Thyroid gland (tissue), 4 donors: ENCODE data around the gene KIAA0040. TPM values are rescaled to one million over a fixed set of nuclear protein-coding genes. Genes with fewer than 3 reads are reported as not detected.
A peak's percentile ranks its signal among the peaks of the same experiment; 100 is the strongest.

Experiments
- DNase-seq, 2 donors: peaks; one replicate each; pipeline ENCODE4 v3.0.0-alpha.2; 2019
- H3K27ac ChIP-seq, 3 donors: fragments of 200-600 bp; sonication (generic); 1 replicate in 2 of 3; 2 replicates in 1 of 3; pipeline ENCODE4 v1.5.1; 2016 to 2019; ENCODE audit warnings: mild to moderate bottlenecking in 1 of 3, moderate library complexity in 1 of 3
- H3K27me3 ChIP-seq: fragments of 200-600 bp; sonication (generic); one replicate; pipeline ENCODE4 v1.5.1; 2019
- H3K36me3 ChIP-seq, 2 donors: fragments of 200-600 bp; sonication (generic); one replicate each; pipeline ENCODE4 v1.5.1; 2016 to 2019
- H3K4me1 ChIP-seq, 2 donors: fragments of 200-600 bp; sonication (generic); one replicate each; pipeline ENCODE4 v1.5.1; 2017 to 2019
- H3K4me3 ChIP-seq, 3 donors: fragments of 200-600 bp; sonication (generic); replicated peaks in 1 of 3; 1 replicate in 2 of 3; 2 replicates in 1 of 3; pipeline ENCODE4 v1.5.1; 2016; ENCODE audit warnings: mild to moderate bottlenecking in 1 of 3
- H3K9me3 ChIP-seq: fragments of 200-600 bp; sonication (generic); one replicate; pipeline ENCODE4 v1.5.1; 2017
- POLR2A ChIP-seq, 2 donors: fragments of 450-650 bp; IDR thresholded peaks; one replicate each; pipeline ENCODE4 v1.6.1; 2017; ENCODE audit warnings: antibody characterized with exemption in 2 of 2, mild to moderate bottlenecking in 2 of 2, moderate library complexity in 1 of 2
- WGBS, 2 donors: methylation state at CpG; one replicate each; pipeline ENCODE4 v1.1.5; 2017; 5-methylcytosine and 5-hydroxymethylcytosine counted together
- intact Hi-C: fragments of 100-400 bp; cut with DNase I; formaldehyde crosslinking; loops from one replicate; pipeline ENCODE4 v1.15.1; 2023
- total RNA-seq, 4 donors: library from RNA; depleted of rRNA; stranded (reverse); fragments of >200 nt; gene quantifications; one replicate each; pipeline ENCODE4 v1.2.3, GENCODE V29; 2016
- TF ChIP-seq, protein P1 (sequence below), 6 experiments: fragments of 200-600 bp in 3 of 6; fragments of 450-650 bp in 3 of 6; sonication (generic) in 3 of 6; IDR thresholded peaks; one replicate each; pipeline ENCODE4 v1.5.1; 2016 to 2019; ENCODE audit warnings: antibody characterized with exemption in 6 of 6, mild to moderate bottlenecking in 2 of 6, inconsistent platforms in 1 of 6, moderate library complexity in 1 of 6

The KIAA0040 gene
- total RNA-seq, 4 donors from 2014 or later: 15.5 to 28.4 (median 16.8) TPM

DNA sequence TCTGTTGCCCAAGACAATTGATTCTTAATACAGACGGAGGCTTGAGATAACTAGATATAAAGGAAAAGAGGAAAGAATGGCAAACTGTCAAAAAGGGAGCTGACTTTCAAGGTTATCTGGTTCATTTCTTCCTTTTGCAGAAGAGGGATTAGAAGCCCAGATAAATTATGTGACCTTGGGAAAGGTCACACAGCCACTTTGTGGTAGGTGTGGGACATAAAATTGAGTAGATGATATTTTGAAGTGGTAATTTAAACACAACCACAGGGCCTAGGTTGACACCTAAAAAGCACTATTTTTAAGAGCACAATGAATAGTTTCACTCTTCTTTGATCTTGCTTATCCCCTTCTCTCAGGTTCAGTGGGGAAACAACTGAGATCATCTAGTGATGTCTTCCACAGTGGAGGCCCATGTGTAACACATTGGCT is 16.9 kb upstream of the KIAA0040 start:
- Histone ChIP-seq H3K9me3 (no peaks in the 10 kb centered on the region), H3K36me3 (no peaks in the 10 kb centered on the region), H3K27me3 (no peaks in the 10 kb centered on the region), H3K4me3 (no peak overlapping the region), H3K27ac (no peak overlapping the region), H3K4me1 (peaks cover 0 to 2% of the 10 kb centered on the region in 2 donors)
- intact Hi-C loops: no loop called here
- TF ChIP-seq, protein P1, sequence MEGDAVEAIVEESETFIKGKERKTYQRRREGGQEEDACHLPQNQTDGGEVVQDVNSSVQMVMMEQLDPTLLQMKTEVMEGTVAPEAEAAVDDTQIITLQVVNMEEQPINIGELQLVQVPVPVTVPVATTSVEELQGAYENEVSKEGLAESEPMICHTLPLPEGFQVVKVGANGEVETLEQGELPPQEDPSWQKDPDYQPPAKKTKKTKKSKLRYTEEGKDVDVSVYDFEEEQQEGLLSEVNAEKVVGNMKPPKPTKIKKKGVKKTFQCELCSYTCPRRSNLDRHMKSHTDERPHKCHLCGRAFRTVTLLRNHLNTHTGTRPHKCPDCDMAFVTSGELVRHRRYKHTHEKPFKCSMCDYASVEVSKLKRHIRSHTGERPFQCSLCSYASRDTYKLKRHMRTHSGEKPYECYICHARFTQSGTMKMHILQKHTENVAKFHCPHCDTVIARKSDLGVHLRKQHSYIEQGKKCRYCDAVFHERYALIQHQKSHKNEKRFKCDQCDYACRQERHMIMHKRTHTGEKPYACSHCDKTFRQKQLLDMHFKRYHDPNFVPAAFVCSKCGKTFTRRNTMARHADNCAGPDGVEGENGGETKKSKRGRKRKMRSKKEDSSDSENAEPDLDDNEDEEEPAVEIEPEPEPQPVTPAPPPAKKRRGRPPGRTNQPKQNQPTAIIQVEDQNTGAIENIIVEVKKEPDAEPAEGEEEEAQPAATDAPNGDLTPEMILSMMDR (IDR thresholded peaks at IDR 0.05): no peak
- no peak for TF ChIP-seq POLR2A (IDR thresholded peaks at IDR 0.05)
- WGBS, 2 donors: 83 to 88% methylated on average over 1 of the region's 1 CpG
- no peak for DNase-seq

DNA sequence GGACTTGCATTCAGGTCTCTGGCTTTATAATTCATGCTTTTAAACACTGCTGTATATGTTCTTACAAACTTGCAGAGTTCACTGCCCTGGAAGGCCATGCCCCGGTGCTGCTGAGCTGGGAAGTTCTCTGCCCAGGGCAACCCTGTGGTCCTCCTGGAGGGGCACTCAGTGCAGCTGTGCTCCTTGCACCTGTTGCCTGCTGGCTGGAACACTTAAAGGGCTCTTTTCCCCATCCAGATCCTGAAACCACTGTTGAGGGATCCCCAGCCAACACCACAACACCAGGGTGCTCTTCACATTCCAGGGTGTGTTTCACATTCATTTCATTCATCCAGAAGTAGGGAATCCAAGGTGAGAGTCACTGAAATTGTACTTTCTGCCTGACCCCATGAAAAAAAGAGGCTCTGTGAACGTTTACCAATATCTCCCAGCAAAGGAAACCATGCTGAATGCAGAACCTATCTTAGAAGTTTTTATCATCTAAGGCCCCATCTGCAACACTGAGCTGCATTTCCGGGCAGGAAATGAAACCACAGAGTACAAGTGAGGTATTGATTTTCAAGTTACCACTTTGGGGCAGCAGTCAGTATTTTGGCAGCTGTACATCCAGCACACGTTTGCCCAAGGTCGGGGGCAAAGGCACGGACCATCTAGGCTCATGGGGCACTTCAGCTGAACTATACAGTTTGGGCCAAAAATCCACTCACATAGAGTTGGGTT is 16.4 kb upstream of the KIAA0040 start:
- TF ChIP-seq, protein P1 (IDR thresholded peaks at IDR 0.05): no peak
- TF ChIP-seq POLR2A (IDR thresholded peaks at IDR 0.05): no peak
- DNase-seq: no peak
- Histone ChIP-seq H3K4me1 (peaks cover 0 to 6% of the 10 kb centered on the region in 2 donors), H3K27me3 (no peaks in the 10 kb centered on the region), H3K36me3 (no peaks in the 10 kb centered on the region), H3K9me3 (no peaks in the 10 kb centered on the region), H3K4me3 (no peak overlapping the region), H3K27ac (no peak overlapping the region)
- intact Hi-C loops: no loop called here
- WGBS, 2 donors: 37 to 56% methylated on average over 6 of the region's 6 CpGs

DNA sequence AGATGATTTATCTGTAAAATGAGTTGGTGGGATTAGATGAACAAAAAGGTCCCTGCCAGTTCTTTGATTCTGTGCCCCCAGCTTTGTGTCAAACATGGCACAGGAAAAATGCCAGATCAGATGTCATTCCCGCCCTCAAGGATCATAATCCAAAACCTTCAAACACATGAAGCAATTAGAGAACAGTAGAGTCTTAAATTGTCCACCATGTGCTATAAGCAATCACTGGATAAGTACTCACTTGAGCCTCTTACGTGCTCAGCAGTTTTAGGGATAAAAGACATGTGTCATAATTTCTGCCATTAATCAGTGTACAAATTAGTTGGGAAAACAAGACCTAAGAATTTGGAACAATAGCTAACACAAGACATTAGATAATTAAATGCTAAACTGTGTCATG is 15.4 kb upstream of the KIAA0040 start:
- H3K36me3 ChIP-seq: no peaks in the 10 kb centered on the region
- TF ChIP-seq, protein P1 (IDR thresholded peaks at IDR 0.05): no peak
- no peak for TF ChIP-seq POLR2A (IDR thresholded peaks at IDR 0.05)
- no peak overlapping the region for H3K27ac ChIP-seq
- intact Hi-C loops: no loop called here
- H3K4me3 ChIP-seq: no peak overlapping the region
- WGBS, 2 donors: 93 to 94% methylated on average over 2 of the region's 2 CpGs
- no peak for DNase-seq
- H3K4me1 ChIP-seq: peaks cover 0 to 6% of the 10 kb centered on the region in 2 donors
- H3K27me3 ChIP-seq: no peaks in the 10 kb centered on the region
- no peaks in the 10 kb centered on the region for H3K9me3 ChIP-seq

DNA sequence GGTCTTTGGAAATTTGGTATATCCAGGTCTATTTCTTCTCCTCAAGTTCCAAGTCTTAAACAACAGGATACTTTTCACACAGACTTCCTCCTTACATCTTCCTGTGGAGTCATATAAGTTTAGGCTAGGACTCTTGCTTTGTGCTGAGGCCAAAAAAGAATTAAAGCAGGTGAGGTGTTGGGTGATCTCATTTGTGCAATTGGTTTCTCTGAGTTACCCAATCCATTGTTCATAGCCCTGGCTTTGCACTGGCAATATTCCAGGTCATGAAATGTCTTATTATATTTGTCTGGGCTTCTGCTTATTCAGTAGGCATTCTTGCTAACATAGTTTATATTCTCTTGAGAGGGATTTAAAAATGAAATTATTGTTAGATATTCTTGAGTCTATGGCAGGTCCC is 14.1 kb upstream of the KIAA0040 start:
- Histone ChIP-seq H3K27ac (no peak overlapping the region), H3K9me3 (no peaks in the 10 kb centered on the region), H3K4me1 (peaks cover 0 to 6% of the 10 kb centered on the region in 2 donors), H3K4me3 (no peak overlapping the region), H3K27me3 (no peaks in the 10 kb centered on the region), H3K36me3 (no peaks in the 10 kb centered on the region)
- TF ChIP-seq, protein P1 (IDR thresholded peaks at IDR 0.05): no peak
- no peak for TF ChIP-seq POLR2A (IDR thresholded peaks at IDR 0.05)
- intact Hi-C loops: no loop called here
- no peak for DNase-seq

DNA sequence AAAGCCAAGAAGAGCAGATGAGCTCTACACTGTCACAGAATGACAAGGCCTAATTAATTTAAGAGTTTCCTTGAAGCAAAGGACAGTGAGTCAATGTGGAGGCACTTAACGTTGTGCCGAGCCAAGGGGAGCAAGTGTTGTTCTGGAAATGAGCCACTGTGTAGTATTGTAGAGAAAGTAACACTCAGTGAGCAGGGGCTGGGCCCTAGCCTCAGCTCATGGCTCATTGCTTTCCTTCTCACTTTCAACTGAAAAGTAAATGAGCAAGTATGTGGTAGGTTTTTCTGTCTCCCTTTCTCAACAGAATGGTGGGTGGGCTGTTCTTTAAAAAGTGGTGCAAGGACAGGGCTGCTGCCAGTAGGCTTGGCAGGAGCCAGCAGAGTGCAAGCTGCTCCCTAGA is 11.8 kb upstream of the KIAA0040 start:
- no peaks in the 10 kb centered on the region for H3K9me3 ChIP-seq
- intact Hi-C loops: no loop called here
- H3K27ac ChIP-seq: no peak overlapping the region
- no peaks in the 10 kb centered on the region for H3K36me3 ChIP-seq
- 12% methylated on average over 2 of the region's 2 CpGs for WGBS, 2 donors
- H3K4me1 ChIP-seq: peaks cover 0 to 11% of the 10 kb centered on the region in 2 donors
- no peak for TF ChIP-seq POLR2A (IDR thresholded peaks at IDR 0.05)
- TF ChIP-seq, protein P1 (IDR thresholded peaks at IDR 0.05): no peak
- peak; percentile 48 to 54 for DNase-seq
- H3K27me3 ChIP-seq: no peaks in the 10 kb centered on the region
- no peak overlapping the region for H3K4me3 ChIP-seq
